Inflammatory macrophage treated with lipopolysaccharide for 4 hours (primary cell): ENCODE results near the gene FASN.

Experiments
- DNase-seq: peaks from one replicate; pipeline ENCODE4 v3.0.0-alpha.2; 2020

Gene FASN

GRCh38 chr17:82037092-82037888 is 60.7 kb downstream of the FASN start, which contains the start of gene DCXR:
TSS of gene DCXR (minus strand) at chr17:82037697. CDS start at chr17:82037682, 15 bp downstream.
- peak; percentile 96 for DNase-seq

- DNase-seq, result no peak
These were observed 61.4 kb downstream of the FASN start for GRCh38 chr17:82036634-82037091.

GRCh38 chr17:82035956-82036633 is 61.9 kb downstream of the FASN start:
- no peak for DNase-seq

GRCh38 chr17:82035488-82035887 is 62.5 kb downstream of the FASN start:
- no peak for DNase-seq

- DNase-seq, result no peak
These were observed 63.5 kb downstream of the FASN start for GRCh38 chr17:82034371-82035011.

- DNase-seq, result no peak
These were observed 64.5 kb downstream of the FASN start for GRCh38 chr17:82033359-82034085.

GRCh38 chr17:82031885-82032627 is 66.0 kb downstream of the FASN start:
- no peak for DNase-seq

- peak; percentile 13 for DNase-seq
These were observed 66.6 kb downstream of the FASN start, which contains the start of gene RAC3 for GRCh38 chr17:82031303-82031884. TSS of gene RAC3 (plus strand) at chr17:82031678. CDS start at chr17:82031762, 84 bp downstream.

- DNase-seq, result peak; percentile 80
These were observed 67.3 kb downstream of the FASN start for GRCh38 chr17:82030470-82031302.

- no peak for DNase-seq
These were observed 68.0 kb downstream of the FASN start for GRCh38 chr17:82029990-82030469.

GRCh38 chr17:82029391-82029790 is 68.6 kb downstream of the FASN start:
- no peak for DNase-seq

GRCh38 chr17:82028966-82029365 is 69.1 kb downstream of the FASN start:
- no peak for DNase-seq
